ENCODE results near the gene LYPD3. TPM values are rescaled to one million over a fixed set of nuclear protein-coding genes. Genes with fewer than 3 reads are reported as not detected.

LYPD3 gene
- total and polyA plus RNA-seq, 2 experiments from 2014 or later, result 4.6 to 13.2 TPM

GRCh38 chr19:43454031-43454430 is 11.4 kb downstream of the LYPD3 start:
- no peaks in the 10 kb centered on the region for H3K9me2 ChIP-seq (replicated peaks; ENCODE audit: insufficient read depth)
- no peak overlapping the region for H3K4me2 ChIP-seq
- H3K4me1 ChIP-seq (ENCODE audit: insufficient read depth), result no peaks in the 10 kb centered on the region
- WGBS (ENCODE audit: low lambda C conversion rate, missing lambda C conversion rate), result 89% methylated on average over 2 of the region's 2 CpGs
- H3K27ac ChIP-seq, result no peak overlapping the region
- no peak for TF ChIP-seq EZH2 (IDR thresholded peaks at IDR 0.05; ENCODE audit: borderline replicate concordance)
- TF ChIP-seq EZH2phosphoT487 (IDR thresholded peaks at IDR 0.05; ENCODE audit: low read depth, severe bottlenecking, unreplicated experiment), result no peak
- TF ChIP-seq CTCF (IDR thresholded peaks at IDR 0.05; ENCODE audit: poor library complexity), result no peak
- H4K20me1 ChIP-seq (ENCODE audit: insufficient read depth, poor library complexity, severe bottlenecking), result no peaks in the 10 kb centered on the region
- no peaks in the 10 kb centered on the region for H3K9me3 ChIP-seq (ENCODE audit: low read depth)
- H3K4me3 ChIP-seq, result no peak overlapping the region
- DNase-seq (ENCODE audit: low spot score), result no peak
- no peaks in the 10 kb centered on the region for H3K27me3 ChIP-seq
- no peaks in the 10 kb centered on the region for H3K36me3 ChIP-seq (replicated peaks; ENCODE audit: insufficient read depth, low read depth)
- H3K79me2 ChIP-seq, result no peaks in the 10 kb centered on the region
- no peak overlapping the region for H2AFZ ChIP-seq

- DNase-seq (ENCODE audit: low spot score), result no peak
- Histone ChIP-seq H2AFZ (no peak overlapping the region), H3K27ac (no peak overlapping the region), H3K27me3 (no peaks in the 10 kb centered on the region), H3K79me2 (no peaks in the 10 kb centered on the region), H4K20me1 (ENCODE audit: insufficient read depth, poor library complexity, severe bottlenecking) (no peaks in the 10 kb centered on the region), H3K4me3 (no peak overlapping the region), H3K4me2 (no peak overlapping the region), H3K9me2 (replicated peaks; ENCODE audit: insufficient read depth) (no peaks in the 10 kb centered on the region), H3K36me3 (replicated peaks; ENCODE audit: insufficient read depth, low read depth) (no peaks in the 10 kb centered on the region), H3K9me3 (ENCODE audit: low read depth) (no peaks in the 10 kb centered on the region), H3K4me1 (ENCODE audit: insufficient read depth) (no peaks in the 10 kb centered on the region)
- WGBS (ENCODE audit: low lambda C conversion rate, missing lambda C conversion rate), result 72% methylated on average over 3 of the region's 3 CpGs
- no peak for TF ChIP-seq CTCF (IDR thresholded peaks at IDR 0.05; ENCODE audit: poor library complexity)
- TF ChIP-seq EZH2phosphoT487 (IDR thresholded peaks at IDR 0.05; ENCODE audit: low read depth, severe bottlenecking, unreplicated experiment), result no peak
- no peak for TF ChIP-seq EZH2 (IDR thresholded peaks at IDR 0.05; ENCODE audit: borderline replicate concordance)
Observed at GRCh38 chr19:43452582-43452981, 12.8 kb downstream of the LYPD3 start.

- DNase-seq (ENCODE audit: low spot score), result no peak
- no peak for TF ChIP-seq CTCF (IDR thresholded peaks at IDR 0.05; ENCODE audit: poor library complexity)
- no peak for TF ChIP-seq EZH2 (IDR thresholded peaks at IDR 0.05; ENCODE audit: borderline replicate concordance)
- no peak for TF ChIP-seq EZH2phosphoT487 (IDR thresholded peaks at IDR 0.05; ENCODE audit: low read depth, severe bottlenecking, unreplicated experiment)
- Histone ChIP-seq H4K20me1 (ENCODE audit: insufficient read depth, poor library complexity, severe bottlenecking) (no peaks in the 10 kb centered on the region), H3K36me3 (replicated peaks; ENCODE audit: insufficient read depth, low read depth) (no peaks in the 10 kb centered on the region), H3K4me2 (no peak overlapping the region), H3K27ac (no peak overlapping the region), H3K9me2 (replicated peaks; ENCODE audit: insufficient read depth) (no peaks in the 10 kb centered on the region), H3K4me1 (ENCODE audit: insufficient read depth) (no peaks in the 10 kb centered on the region), H3K4me3 (no peak overlapping the region), H3K79me2 (no peaks in the 10 kb centered on the region), H2AFZ (no peak overlapping the region), H3K27me3 (no peaks in the 10 kb centered on the region), H3K9me3 (ENCODE audit: low read depth) (no peaks in the 10 kb centered on the region)
- 86% methylated on average over 2 of the region's 2 CpGs for WGBS (ENCODE audit: low lambda C conversion rate, missing lambda C conversion rate)
Observed at GRCh38 chr19:43450545-43450997, 14.8 kb downstream of the LYPD3 start.

- H3K36me3 ChIP-seq (replicated peaks; ENCODE audit: insufficient read depth, low read depth), result no peaks in the 10 kb centered on the region
- H3K9me3 ChIP-seq (ENCODE audit: low read depth), result no peaks in the 10 kb centered on the region
- H3K27me3 ChIP-seq, result no peaks in the 10 kb centered on the region
- no peak for TF ChIP-seq CTCF (IDR thresholded peaks at IDR 0.05; ENCODE audit: poor library complexity)
- no peak for TF ChIP-seq EZH2phosphoT487 (IDR thresholded peaks at IDR 0.05; ENCODE audit: low read depth, severe bottlenecking, unreplicated experiment)
- TF ChIP-seq EZH2 (IDR thresholded peaks at IDR 0.05; ENCODE audit: borderline replicate concordance), result no peak
- H3K9me2 ChIP-seq (replicated peaks; ENCODE audit: insufficient read depth), result no peaks in the 10 kb centered on the region
- no peaks in the 10 kb centered on the region for H3K79me2 ChIP-seq
- H2AFZ ChIP-seq, result no peak overlapping the region
- H3K4me2 ChIP-seq, result no peak overlapping the region
- H3K4me3 ChIP-seq, result no peak overlapping the region
- H4K20me1 ChIP-seq (ENCODE audit: insufficient read depth, poor library complexity, severe bottlenecking), result no peaks in the 10 kb centered on the region
- 96% methylated on average over 9 of the region's 9 CpGs for WGBS (ENCODE audit: low lambda C conversion rate, missing lambda C conversion rate)
- no peak overlapping the region for H3K27ac ChIP-seq
- no peaks in the 10 kb centered on the region for H3K4me1 ChIP-seq (ENCODE audit: insufficient read depth)
- no peak for DNase-seq (ENCODE audit: low spot score)
Observed at GRCh38 chr19:43447655-43448054, 17.8 kb downstream of the LYPD3 start.

Data from hepatocyte (in vitro differentiated cells).